NCI-H748 (cell line): ENCODE results near the gene COX19.
"Not testable (repeated sequence)": the region's sequence is repeated elsewhere in the genome, so short reads cannot be mapped to it uniquely, and the experiment has no call there.

ENCODE experiments used
- DNase-seq: peaks from one replicate; lab custom pipeline; 2025; ENCODE audit not compliant: unreplicated experiment; lab: John Stamatoyannopoulos, UW

Gene COX19

DNA sequence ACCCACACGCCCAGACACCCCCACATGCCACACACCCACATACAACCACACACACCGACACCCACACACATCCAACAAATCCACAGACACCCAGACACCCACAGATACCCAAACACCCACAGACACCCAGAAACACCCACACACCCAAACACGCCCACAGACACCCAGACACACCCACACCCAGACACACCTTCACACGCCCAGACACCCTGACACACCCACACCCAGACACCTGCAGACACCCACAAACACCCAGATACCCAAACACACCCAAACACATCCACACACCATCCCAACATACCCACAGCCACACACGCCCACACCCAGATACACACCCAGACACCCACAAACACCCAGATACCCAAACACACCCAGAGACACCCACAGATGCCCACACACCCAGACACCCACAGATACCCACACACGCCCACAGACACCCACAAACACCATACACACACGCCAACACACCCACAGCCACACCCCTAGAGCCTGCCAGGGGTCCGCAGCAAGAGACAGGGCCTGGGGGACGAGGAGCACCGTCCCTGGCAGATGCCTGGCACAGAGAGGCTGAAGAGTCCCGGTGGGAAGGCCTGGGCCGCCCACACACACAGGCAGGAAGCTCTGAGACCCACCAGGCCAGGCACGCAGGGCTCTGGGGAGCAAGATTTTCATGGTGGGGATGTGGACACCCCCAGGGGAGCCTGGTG is 36.1 kb upstream of the COX19 start:
- DNase-seq: no peak

- DNase-seq: no peak
Measured at GRCh38 chr7:1010226-1010625, 34.9 kb upstream of the COX19 start.

DNA sequence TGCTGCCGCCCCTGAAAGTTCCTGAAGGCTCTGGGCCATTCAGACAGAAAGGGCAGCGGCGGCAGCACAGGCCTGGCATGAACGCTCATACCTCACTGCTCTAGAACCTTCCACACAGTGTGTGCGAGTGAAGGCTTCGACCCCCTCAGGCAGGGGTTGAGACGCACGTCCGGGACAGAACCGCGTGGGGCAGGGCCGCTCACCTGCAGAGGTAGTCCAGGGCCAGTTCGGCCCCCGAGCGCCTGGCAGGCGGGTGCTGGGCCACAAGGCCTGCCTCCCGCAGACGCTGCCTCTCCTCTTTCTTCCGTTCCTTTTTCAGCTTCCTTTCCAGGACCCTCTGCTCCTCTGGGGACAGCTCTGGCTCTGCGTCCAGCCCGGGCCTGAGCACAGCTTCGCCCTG is 34.4 kb upstream of the COX19 start:
- DNase-seq: no peak

- no peak for DNase-seq
Measured at GRCh38 chr7:1008733-1009363, 33.5 kb upstream of the COX19 start.

DNA sequence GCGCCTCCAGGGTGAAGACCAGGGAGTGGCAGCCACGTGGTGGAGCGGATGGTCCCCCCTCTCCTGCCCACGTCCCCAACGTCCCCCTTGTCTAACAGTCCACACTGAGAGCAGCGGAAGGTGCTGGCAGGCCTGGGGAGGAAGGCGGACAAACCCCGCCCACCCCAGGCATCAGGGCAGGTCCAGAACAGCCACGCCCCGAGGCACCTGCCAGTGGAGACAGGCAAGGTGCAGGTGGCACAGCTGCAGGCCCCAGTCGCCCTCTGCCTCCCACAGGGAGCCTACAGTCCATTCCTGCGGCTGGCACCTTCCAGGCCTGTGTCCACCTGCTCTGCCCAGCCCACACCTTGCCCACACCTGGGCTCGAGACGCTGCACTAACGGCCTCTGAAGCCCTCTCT is 32.6 kb upstream of the COX19 start:
- DNase-seq: peak; percentile 31

GRCh38 chr7:1005303-1005702 is 30.0 kb upstream of the COX19 start:
- DNase-seq: no peak

GRCh38 chr7:1004018-1004852 is 28.9 kb upstream of the COX19 start:
- DNase-seq: no peak

DNA sequence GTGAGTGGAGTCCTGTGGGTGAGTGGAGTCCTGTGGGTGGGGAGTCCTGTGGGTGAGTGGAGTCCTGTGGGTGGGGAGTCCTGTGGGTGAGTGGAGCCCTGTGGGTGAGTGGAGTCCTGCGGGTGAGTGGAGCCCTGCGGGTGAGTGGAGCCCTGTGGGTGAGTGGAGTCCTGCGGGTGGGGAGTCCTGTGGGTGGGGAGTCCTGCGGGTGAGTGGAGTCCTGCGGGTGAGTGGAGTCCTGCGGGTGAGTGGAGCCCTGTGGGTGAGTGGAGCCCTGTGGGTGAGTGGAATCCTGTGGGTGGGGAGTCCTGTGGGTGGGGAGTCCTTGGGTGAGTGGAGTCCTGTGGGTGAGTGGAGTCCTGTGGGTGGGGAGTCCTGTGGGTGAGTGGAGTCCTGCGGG is 27.1 kb upstream of the COX19 start:
- not testable (repeated sequence) for DNase-seq

GRCh38 chr7:1002026-1002425 is 26.7 kb upstream of the COX19 start:
- not testable (repeated sequence) for DNase-seq

DNA sequence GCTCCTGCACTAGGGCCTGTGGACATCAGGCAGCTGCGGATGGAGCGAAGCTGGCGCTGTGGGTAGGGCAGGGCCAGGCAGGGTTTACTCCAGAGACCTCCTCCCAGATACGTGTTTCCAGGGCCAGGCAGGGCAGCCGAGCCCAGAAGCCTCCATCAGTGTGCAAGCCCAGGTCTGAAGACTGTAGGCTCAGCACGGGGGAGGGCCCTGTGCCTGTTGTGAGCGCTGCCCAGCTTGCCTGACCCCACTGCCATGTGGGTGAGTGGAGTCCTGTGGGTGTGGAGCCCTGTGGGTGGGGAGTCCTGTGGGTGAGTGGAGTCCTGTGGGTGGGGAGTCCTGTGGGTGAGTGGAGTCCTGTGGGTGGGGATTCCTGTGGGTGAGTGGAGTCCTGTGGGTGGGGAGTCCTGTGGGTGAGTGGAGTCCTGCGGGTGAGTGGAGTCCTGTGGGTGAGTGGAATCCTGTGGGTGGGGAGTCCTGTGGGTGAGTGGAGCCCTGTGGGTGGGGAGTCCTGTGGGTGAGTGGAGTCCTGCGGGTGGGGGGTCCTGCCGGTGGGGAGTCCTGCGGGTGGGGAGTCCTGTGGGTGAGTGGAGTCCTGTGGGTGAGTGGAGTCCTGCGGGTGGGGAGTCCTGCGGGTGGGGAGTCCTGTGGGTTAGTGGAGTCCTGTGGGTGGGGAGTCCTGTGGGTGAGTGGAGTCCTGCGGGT is 25.9 kb upstream of the COX19 start:
- DNase-seq: not testable (repeated sequence)

- no peak for DNase-seq
Measured at GRCh38 chr7:999941-1000935, 24.9 kb upstream of the COX19 start.

DNA sequence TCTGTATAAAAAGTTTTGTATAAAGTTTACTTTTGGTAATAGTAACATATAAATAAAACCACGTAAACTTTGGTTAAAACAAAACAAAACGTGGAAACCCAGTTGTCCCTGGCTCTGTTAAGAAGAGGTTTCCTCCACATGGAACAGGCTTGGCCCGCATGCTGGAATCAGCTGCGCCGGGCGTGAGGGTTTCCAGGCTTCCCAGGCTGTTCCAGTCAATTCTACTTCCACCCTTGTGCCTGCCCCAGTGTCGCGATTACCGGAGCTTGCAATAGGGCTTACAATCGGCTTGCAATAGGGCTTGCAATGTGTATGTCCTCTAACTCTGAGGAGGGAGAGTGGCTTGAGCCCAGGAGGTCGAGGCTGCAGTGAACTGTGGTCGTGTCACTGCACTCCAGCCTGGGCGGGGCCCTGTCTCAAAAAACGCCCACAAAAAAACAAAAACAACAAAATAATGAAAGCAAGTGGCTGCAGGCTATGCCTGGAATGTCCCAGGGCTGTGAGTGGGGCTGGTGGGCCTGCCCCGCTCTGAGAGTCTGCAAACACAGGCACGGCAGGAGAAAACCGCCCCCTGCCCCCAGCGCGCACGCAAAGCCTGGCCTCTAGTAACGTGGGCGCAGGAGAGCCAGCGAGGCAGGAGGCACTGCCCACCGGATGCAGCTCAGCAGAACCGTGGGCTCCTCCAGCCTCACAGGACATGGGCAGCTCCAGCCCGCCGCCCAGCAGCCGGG is 24.0 kb upstream of the COX19 start:
- no peak for DNase-seq

DNA sequence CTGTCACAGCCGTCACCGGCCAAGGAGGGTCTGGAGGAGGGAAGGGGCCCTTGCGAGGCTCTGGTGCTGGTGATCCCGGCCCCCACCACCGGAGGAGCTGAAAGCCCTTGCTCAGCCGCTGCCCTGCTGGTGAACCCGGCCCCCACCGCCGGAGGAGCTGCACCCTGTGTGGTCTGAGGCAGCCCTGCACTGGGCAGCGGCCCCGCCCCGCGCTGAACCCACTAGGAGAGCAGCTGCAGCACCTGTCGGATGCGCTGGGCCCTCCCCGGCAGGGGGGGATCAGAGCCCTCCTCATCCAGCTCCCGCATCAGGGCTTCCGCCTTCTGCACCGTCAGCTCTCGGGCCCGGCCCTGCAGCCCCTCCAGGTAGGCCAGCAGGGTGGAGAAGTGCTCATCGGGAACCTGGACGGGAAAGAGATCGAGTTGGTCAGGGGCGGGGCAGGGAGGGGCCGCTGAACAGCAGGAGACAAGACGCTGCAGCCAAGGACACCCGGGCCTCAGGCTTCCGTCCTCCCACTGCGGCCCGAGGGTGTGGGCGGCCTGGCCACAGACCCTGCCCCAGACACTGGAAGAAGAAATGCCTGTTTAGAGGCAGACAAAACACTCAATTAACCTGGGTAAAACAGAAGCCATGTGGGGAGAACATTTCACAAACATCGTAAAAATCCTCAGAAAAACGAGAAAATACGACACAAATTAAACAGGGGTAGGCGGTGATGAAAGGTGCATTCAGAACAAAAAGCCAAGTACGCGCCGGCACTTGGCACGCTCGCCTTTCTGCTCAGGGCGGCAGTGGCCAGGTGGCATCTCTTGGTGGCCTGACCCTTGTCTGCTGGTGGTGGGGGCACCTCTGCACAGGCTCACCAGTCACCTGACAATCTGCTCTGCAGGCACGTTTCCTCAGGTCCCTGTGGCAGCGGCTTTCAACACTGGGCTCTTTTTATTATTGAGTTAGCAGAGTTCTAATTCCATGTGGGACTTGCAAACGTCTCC is 22.4 kb upstream of the COX19 start:
- DNase-seq: peak; percentile 25

- no peak for DNase-seq
Measured at GRCh38 chr7:996079-996872, 20.9 kb upstream of the COX19 start.

GRCh38 chr7:995571-995970 is 20.2 kb upstream of the COX19 start:
- DNase-seq: no peak

- no peak for DNase-seq
Measured at GRCh38 chr7:994592-995308, 19.4 kb upstream of the COX19 start.
